HL-60 (cell line): Measurements from ENCODE around the gene PRMT3.
"Not testable (repeated sequence)": the region's sequence is repeated elsewhere in the genome, so short reads cannot be mapped to it uniquely, and the experiment has no call there.

Experiments used
- DNase-seq, 2 experiments: peaks; one replicate each; pipeline ENCODE4 v3.0.0-alpha.2; 2010 to 2020; ENCODE audit warnings: low read depth in 1 of 2, low spot score in 1 of 2
- H3K27ac ChIP-seq: fragments of 250-450 bp; sonication (Bioruptor Pico); replicated peaks from 2 replicates; pipeline ENCODE4 v1.5.1; 2020; ENCODE audit warnings: mild to moderate bottlenecking, moderate library complexity
- H3K27me3 ChIP-seq: fragments of 250-450 bp; sonication (Bioruptor Pico); 2 replicates; pipeline ENCODE4 v1.5.1; 2021; ENCODE audit warnings: mild to moderate bottlenecking, moderate library complexity; ENCODE audit not compliant: insufficient read depth, poor library complexity, severe bottlenecking
- H3K4me3 ChIP-seq: replicated peaks from 2 replicates; pipeline ENCODE4 v1.5.1; 2011; ENCODE audit warnings: mild to moderate bottlenecking, control low read depth, low read length; ENCODE audit not compliant: insufficient read depth
- GABPA ChIP-seq: IDR thresholded peaks from 2 replicates; pipeline ENCODE4 v1.6.1; 2012; ENCODE audit warnings: low read depth
- POLR2AphosphoS5 ChIP-seq: IDR thresholded peaks from 2 replicates; pipeline ENCODE4 v1.6.1; 2012; ENCODE audit warnings: low read depth
- REST ChIP-seq: IDR thresholded peaks from 2 replicates; pipeline ENCODE4 v1.6.1; 2012; ENCODE audit warnings: low read depth; ENCODE audit not compliant: insufficient replicate concordance
- SPI1 ChIP-seq: IDR thresholded peaks from 2 replicates; pipeline ENCODE4 v1.6.1; 2012; ENCODE audit warnings: low read depth, mild to moderate bottlenecking, borderline replicate concordance
- TF ChIP-seq, protein P1 (sequence below): IDR thresholded peaks from one replicate; pipeline ENCODE4 v1.5.1; 2011; ENCODE audit warnings: low read length, control low read depth, inconsistent platforms; ENCODE audit not compliant: insufficient read depth

The PRMT3 gene

GRCh38 chr11:20479513-20479912 is 92.0 kb downstream of the PRMT3 start:
- Histone ChIP-seq H3K27me3 (no peaks in the 10 kb centered on the region), H3K4me3 (no peak overlapping the region), H3K27ac (no peak overlapping the region)
- DNase-seq, result no peak
- no peak for TF ChIP-seq POLR2AphosphoS5
- no peak for TF ChIP-seq REST
- TF ChIP-seq GABPA, result no peak
- TF ChIP-seq, protein P1, sequence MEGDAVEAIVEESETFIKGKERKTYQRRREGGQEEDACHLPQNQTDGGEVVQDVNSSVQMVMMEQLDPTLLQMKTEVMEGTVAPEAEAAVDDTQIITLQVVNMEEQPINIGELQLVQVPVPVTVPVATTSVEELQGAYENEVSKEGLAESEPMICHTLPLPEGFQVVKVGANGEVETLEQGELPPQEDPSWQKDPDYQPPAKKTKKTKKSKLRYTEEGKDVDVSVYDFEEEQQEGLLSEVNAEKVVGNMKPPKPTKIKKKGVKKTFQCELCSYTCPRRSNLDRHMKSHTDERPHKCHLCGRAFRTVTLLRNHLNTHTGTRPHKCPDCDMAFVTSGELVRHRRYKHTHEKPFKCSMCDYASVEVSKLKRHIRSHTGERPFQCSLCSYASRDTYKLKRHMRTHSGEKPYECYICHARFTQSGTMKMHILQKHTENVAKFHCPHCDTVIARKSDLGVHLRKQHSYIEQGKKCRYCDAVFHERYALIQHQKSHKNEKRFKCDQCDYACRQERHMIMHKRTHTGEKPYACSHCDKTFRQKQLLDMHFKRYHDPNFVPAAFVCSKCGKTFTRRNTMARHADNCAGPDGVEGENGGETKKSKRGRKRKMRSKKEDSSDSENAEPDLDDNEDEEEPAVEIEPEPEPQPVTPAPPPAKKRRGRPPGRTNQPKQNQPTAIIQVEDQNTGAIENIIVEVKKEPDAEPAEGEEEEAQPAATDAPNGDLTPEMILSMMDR, result no peak
- no peak for TF ChIP-seq SPI1

- Histone ChIP-seq H3K4me3 (no peak overlapping the region), H3K27me3 (no peaks in the 10 kb centered on the region), H3K27ac (no peak overlapping the region)
- TF ChIP-seq, protein P1, result no peak
- TF ChIP-seq POLR2AphosphoS5 (no peak), GABPA (no peak), SPI1 (no peak), REST (no peak)
- no peak for DNase-seq
These were observed 96.4 kb downstream of the PRMT3 start for GRCh38 chr11:20483931-20484330.

- not testable (repeated sequence) for H3K27me3 ChIP-seq, DNase-seq, H3K4me3 ChIP-seq, H3K27ac ChIP-seq
These were observed 96.9 kb downstream of the PRMT3 start for GRCh38 chr11:20484416-20484815.

- no peaks in the 10 kb centered on the region for H3K27me3 ChIP-seq
- H3K4me3 ChIP-seq, result no peak overlapping the region
- no peak for TF ChIP-seq SPI1
- no peak for TF ChIP-seq REST
- TF ChIP-seq GABPA, result no peak
- TF ChIP-seq, protein P1, result no peak
- TF ChIP-seq POLR2AphosphoS5, result no peak
- no peak for DNase-seq
- H3K27ac ChIP-seq, result no peak overlapping the region
These were observed 100.8 kb downstream of the PRMT3 start for GRCh38 chr11:20488352-20488751.
